Stimulated activated CD8-positive, alpha-beta memory T cell treated with anti-CD3 and anti-CD28 coated beads, Interleukin-12 subunit alpha, Interleukin-12 subunit beta, amount 100 ng/mL, for 1 hour (primary cell): ENCODE data around the gene ACSL3.
A peak's percentile ranks its signal among the peaks of the same experiment; 100 is the strongest.
"Not testable (repeated sequence)": the region's sequence is repeated elsewhere in the genome, so short reads cannot be mapped to it uniquely, and the experiment has no call there.

Source experiments
- DNase-seq: peaks from one replicate; pipeline ENCODE4 v3.0.0-alpha.2; 2020; ENCODE audit warnings: low read depth

ACSL3 gene

GRCh38 chr2:222860740-222861410 lies at the start of gene ACSL3:
Gene ACSL3, plus strand, starts transcription at chr2:222861036. Its CDS starts 47,737 bp downstream, at chr2:222908773.
- DNase-seq = peak; percentile 81

DNA sequence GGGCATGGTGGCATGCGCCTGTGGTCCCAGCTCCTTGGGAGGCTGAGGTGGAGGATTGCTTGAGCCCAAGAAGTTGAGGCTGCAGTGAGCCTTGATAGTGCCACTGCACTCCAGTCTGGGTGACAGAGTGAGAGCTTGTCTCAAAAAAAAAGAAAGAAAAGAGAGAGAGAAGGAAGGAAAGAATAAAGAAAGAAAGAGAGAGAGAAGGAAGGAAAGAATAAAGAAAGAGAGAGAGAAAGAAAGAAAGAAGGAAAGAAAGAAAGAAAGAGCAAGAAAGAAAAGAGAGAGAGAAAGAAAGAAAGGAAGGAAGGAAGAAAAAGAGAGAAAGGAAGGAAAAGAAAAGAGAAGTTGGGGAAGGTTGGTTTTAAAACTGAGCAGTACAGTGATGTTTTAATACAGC lies 49.0 kb upstream of the ACSL3 start:
- DNase-seq = no peak

DNA sequence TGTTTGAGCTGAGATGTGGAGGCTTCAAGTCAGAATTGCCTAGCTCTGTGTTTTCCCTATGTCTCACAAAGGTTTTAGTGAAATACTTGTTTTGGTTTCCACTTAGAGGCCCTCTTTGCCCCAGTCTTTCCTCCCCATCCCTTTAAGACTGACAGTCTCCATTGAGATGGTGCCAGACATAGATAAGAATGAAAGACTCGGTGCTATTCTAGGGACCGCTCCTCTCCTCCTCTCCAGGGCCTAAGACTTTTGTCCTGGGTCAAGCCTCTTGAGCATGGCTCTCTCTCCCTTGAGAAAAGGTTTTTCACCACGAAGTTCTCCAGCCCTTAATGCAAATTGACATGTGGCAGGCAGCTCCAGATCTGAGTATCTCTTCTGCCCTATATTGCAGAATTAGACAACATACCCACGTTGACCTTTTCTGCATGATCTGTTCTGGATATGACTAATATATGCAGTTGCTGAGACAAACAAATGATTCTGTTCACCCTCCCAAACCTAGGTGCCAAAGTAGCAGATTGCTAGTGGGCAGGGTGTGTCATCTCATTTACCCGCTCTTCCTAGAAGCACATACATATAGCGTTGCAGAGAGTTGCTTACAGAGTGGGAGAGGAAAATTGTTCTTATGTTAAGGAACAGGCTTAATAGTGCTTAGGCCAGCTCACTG lies 47.5 kb upstream of the ACSL3 start:
- DNase-seq = no peak

GRCh38 chr2:222819722-222820333 lies 41.0 kb upstream of the ACSL3 start:
- DNase-seq = no peak

GRCh38 chr2:222823183-222823930 lies 37.5 kb upstream of the ACSL3 start:
- DNase-seq = no peak

DNA sequence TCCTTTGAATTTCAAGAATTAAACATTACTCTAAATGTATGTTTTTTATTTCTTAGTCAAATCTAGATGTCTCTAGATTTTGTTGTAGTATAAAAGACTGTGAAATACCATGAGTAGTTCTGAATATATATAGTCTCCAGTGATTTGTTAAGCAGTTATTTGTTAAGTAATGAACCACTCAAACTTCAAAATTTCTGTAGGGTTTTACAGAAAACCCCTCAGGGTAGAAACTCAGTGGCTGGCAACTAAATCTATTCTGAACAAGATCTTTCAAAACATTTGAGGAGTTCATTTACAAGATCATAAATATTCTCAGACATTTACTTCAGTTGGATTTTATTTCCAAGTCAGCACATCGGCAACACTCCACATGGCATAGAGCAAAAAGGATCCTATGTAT lies 35.8 kb upstream of the ACSL3 start:
- DNase-seq = no peak

GRCh38 chr2:222827417-222827816 lies 33.4 kb upstream of the ACSL3 start:
- DNase-seq = no peak

DNA sequence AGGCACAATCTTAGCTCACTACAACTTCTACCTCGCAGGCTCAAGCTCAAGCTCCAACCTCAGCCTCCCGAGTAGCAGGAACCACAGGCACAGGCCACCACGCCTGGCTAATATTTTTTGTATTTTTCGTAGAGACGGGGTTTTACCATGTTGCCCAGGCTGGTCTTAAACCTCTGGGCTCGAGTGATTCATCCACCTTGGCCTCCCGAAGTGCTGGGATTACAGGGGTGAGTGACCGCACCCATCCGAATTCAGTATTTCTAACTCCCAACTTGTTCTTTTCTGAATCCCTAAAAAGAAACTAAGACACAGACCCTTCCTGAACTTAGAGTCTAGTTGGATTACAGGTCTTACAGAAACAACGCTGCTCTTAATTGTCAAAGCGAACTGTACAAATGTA lies 32.3 kb upstream of the ACSL3 start:
- no peak for DNase-seq

DNA sequence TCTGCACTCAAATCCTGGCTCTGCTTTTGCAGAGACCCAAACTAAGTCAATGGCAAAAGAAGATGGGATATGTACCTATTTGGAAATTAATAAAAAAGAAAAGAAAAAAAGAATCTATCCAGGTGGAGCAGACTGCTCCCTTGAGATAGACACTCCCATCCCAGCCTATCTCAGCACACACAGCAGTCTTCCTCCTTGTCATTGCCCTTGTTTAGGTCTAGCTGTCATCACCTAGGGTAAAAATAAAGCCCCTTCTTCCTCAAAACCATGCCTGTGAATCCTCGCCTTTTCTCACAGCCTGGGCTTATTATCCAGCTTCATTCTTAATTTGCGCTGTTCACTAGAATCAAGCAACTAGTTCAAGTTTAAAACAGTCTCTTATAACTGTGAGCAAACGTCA lies 30.7 kb upstream of the ACSL3 start:
- no peak for DNase-seq

- DNase-seq = no peak
These were observed 27.4 kb upstream of the ACSL3 start for GRCh38 chr2:222833410-222833809.

DNA sequence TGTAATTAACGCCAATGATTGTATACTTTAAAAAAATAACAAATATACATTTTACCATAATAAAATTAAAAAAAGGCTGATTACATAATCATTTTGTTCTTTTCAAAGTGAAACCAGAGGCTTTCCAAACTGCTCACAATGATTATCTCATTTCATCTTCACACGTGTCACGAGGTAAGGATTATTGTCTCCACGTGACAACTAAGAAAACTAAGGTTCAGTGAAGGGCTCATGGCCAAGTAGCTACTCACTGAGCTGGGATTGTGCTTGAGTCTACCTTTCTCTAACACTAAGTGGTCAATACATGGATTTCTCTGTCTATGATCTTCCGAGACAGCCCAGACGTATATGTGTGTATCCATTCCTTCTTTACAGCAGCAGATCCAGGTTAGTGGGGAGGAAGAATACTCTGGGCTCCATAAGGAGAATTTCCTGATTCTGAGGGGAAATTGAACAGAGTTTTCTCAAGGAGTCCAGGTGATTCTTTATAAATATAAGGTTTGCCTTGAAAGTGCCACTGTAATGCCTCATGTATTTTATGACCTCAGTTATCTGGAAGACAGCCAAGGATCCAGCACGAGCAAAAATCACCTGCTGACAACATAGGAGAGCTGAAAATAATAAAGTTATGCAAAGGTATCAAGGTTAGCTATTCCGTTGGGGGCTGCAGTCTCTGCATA lies 25.6 kb upstream of the ACSL3 start:
- DNase-seq = no peak

GRCh38 chr2:222835823-222836151 lies 25.0 kb upstream of the ACSL3 start:
- no peak for DNase-seq

GRCh38 chr2:222837643-222838056 lies 23.2 kb upstream of the ACSL3 start:
- no peak for DNase-seq

DNA sequence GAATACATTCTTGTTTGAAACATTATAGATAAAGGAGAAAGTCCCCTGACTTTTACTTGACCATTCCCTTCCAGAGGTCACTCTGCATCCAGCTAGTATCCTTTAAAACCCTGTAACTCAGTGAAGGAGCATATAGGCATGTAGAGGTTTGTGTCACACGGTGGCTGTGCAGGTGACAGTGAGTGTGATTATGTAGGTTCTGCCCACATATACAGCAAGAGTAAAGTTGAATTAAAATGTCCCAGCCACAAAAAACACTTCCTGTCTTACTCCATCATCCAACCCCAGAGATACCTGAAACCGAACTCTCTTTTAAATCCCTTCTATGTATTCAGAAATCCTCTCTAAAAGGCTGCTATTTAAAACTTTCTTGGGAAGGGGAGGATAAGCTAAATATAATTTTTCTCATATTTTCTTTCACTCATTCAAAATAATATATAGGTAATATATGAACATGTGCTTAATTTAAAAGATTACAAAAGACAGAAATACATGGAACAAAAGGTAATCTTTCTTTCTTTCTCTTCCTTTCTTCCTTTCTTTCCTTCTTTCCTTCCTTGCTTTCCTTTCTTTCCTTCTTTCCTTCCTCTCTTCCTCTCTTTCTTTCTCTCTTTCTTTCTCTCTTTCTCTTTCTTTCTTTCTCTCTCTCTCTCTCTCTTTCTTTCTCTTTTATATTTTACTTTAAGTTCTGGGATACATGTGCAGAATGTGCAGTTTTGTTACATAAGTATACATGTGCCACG lies 20.6 kb upstream of the ACSL3 start:
- DNase-seq = no peak

GRCh38 chr2:222842491-222843174 lies 18.2 kb upstream of the ACSL3 start:
- no peak for DNase-seq

GRCh38 chr2:222844323-222844722 lies 16.5 kb upstream of the ACSL3 start:
- no peak for DNase-seq

- not testable (repeated sequence) for DNase-seq
These were observed 15.5 kb upstream of the ACSL3 start for GRCh38 chr2:222845314-222845713.

GRCh38 chr2:222846003-222846402 lies 14.8 kb upstream of the ACSL3 start:
- no peak for DNase-seq

DNA sequence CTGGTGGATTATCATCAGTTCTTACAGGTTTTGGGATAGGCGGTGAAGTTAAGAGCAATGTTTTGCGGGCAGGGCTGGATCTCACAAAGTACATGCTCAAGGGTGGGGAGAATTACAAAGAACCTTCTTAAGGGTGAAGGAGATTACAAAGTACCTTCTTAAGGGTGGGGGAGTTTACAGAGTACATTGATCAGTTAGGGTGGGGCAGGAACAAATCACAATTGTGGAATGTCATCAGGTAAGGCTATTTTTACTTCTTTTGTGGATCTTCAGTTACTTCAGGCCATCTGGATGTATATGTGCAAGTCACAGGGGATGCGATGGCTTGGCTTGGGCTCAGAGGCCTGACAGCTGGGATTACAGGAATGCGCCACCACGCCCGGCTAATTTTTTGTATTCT lies 12.8 kb upstream of the ACSL3 start:
- not testable (repeated sequence) for DNase-seq

DNA sequence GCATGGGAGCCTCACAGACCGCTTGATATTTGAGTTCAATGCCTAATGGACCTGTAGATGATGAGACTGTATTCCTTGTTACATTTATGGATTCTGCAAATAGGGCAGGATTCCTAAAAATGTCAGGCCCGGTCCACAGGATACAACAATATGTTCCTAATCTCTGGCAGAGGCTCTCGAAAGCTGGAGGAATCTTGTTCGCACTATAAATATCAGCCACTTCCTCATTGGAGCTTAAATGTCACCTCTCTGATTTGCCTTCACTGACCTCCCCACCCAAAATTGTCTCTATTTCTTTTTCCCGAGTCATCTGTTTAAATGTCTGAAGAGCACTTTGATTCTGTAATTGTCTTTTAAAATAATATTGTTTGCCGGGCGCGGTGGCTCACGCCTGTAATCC lies 12.0 kb upstream of the ACSL3 start:
- DNase-seq = no peak
